CD4-positive, alpha-beta T cell treated with Interleukin-4 for 4 hours (primary cell): Measurements from ENCODE around the gene GSN.

Experiments
- DNase-seq: peaks from one replicate; pipeline ENCODE4 v3.0.0-alpha.2; 2020

The GSN gene

GRCh38 chr9:121267689-121268597, at the start of gene GSN:
Gene GSN (plus strand): TSS chr9:121268162. CDS start chr9:121301972, 33,810 bp downstream.
- peak; percentile 24 for DNase-seq

- DNase-seq: no peak
Observed at GRCh38 chr9:121218357-121219027, 49.5 kb upstream of the GSN start.

- DNase-seq: no peak
Observed at GRCh38 chr9:121219530-121219929, 48.4 kb upstream of the GSN start.

- DNase-seq: no peak
Observed at GRCh38 chr9:121220996-121221663, 46.8 kb upstream of the GSN start.

- DNase-seq: no peak
Observed at GRCh38 chr9:121221664-121222055, 46.3 kb upstream of the GSN start.

- peak; percentile 21 for DNase-seq
Observed at GRCh38 chr9:121222524-121223171, 45.3 kb upstream of the GSN start.

GRCh38 chr9:121225240-121225639, 42.7 kb upstream of the GSN start:
- no peak for DNase-seq

GRCh38 chr9:121226175-121226574, 41.8 kb upstream of the GSN start:
- no peak for DNase-seq

GRCh38 chr9:121227862-121228261, 40.1 kb upstream of the GSN start:
- no peak for DNase-seq

GRCh38 chr9:121230256-121230655, 37.7 kb upstream of the GSN start:
- no peak for DNase-seq

- DNase-seq: no peak
Observed at GRCh38 chr9:121232251-121232650, 35.7 kb upstream of the GSN start.

- no peak for DNase-seq
Observed at GRCh38 chr9:121233906-121234831, 33.8 kb upstream of the GSN start.

GRCh38 chr9:121234832-121235161, 33.2 kb upstream of the GSN start:
- DNase-seq: no peak

GRCh38 chr9:121235512-121235911, 32.5 kb upstream of the GSN start:
- DNase-seq: no peak

GRCh38 chr9:121237916-121238315, 30.0 kb upstream of the GSN start:
- no peak for DNase-seq

GRCh38 chr9:121239071-121239470, 28.9 kb upstream of the GSN start:
- DNase-seq: no peak

GRCh38 chr9:121239851-121240250, 28.1 kb upstream of the GSN start:
- no peak for DNase-seq

- no peak for DNase-seq
Observed at GRCh38 chr9:121240472-121241135, 27.4 kb upstream of the GSN start.

- no peak for DNase-seq
Observed at GRCh38 chr9:121242219-121242958, 25.6 kb upstream of the GSN start.

GRCh38 chr9:121242959-121243346, 25.0 kb upstream of the GSN start:
- DNase-seq: no peak
